Osteocyte (in vitro differentiated cells): ENCODE data around the gene BNC2. TPM values are rescaled to one million over a fixed set of nuclear protein-coding genes. Genes with fewer than 3 reads are reported as not detected.
"Not testable (repeated sequence)": the region's sequence is repeated elsewhere in the genome, so short reads cannot be mapped to it uniquely, and the experiment has no call there.

Experiments used
- DNase-seq: peaks from one replicate; pipeline ENCODE4 v3.0.0; 2021; ENCODE audit warnings: mixed read lengths; ENCODE audit not compliant: unreplicated experiment; ENCODE audit errors: extremely low spot score
- H3K27ac Mint-ChIP-seq: one replicate; pipeline ENCODE4 v1.8.0; 2021; ENCODE audit warnings: mild to moderate bottlenecking, mixed read lengths; ENCODE audit not compliant: unreplicated experiment
- H3K27me3 Mint-ChIP-seq: one replicate; pipeline ENCODE4 v1.8.0; 2021; ENCODE audit warnings: mixed read lengths; ENCODE audit not compliant: unreplicated experiment
- H3K36me3 Mint-ChIP-seq: one replicate; pipeline ENCODE4 v1.8.0; 2021; ENCODE audit warnings: mixed read lengths; ENCODE audit not compliant: unreplicated experiment
- H3K4me1 Mint-ChIP-seq: one replicate; pipeline ENCODE4 v1.8.0; 2021; ENCODE audit warnings: mixed read lengths; ENCODE audit not compliant: unreplicated experiment
- H3K4me3 Mint-ChIP-seq: one replicate; pipeline ENCODE4 v1.8.0; 2021; ENCODE audit warnings: mild to moderate bottlenecking, moderate library complexity, mixed read lengths; ENCODE audit not compliant: unreplicated experiment
- H3K9me3 Mint-ChIP-seq: one replicate; pipeline ENCODE4 v1.8.0; 2021; ENCODE audit warnings: mixed read lengths; ENCODE audit not compliant: unreplicated experiment
- total RNA-seq: library from RNA; stranded (reverse); gene quantifications from 2 replicates; pipeline ENCODE4 v1.2.1, GENCODE V29; 2021
- TF ChIP-seq, protein P1 (sequence below): fragments of 200-600 bp; sonication (generic); IDR thresholded peaks from 2 replicates; pipeline ENCODE4 v1.5.0; 2021; ENCODE audit warnings: antibody characterized with exemption, mild to moderate bottlenecking, moderate library complexity

Gene BNC2
- total RNA-seq, 1 donor from 2014 or later: 66.5 TPM

DNA sequence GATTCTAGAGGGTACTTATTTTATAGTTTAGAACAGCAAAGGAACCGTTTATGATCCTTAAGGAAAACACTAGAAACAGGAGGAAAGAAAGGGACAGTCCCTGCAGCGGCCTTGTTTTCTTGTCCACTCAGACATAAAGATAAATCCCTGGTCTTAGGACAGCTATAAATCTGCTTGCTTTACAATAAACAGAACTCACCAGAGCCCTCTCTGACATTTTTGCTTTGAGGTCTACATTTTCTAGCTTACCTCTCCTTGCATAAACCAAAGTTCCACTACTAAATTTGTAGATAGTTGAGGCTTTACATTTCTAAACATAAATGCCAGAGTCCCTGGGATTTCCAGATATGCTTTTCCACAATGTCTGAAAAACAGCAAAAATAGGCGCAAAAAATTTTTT, 422.5 kb downstream of the BNC2 start:
- Mint-ChIP-seq H3K4me1 (peaks cover 25% of the 10 kb centered on the region), H3K27me3 (no peaks in the 10 kb centered on the region)

DNA sequence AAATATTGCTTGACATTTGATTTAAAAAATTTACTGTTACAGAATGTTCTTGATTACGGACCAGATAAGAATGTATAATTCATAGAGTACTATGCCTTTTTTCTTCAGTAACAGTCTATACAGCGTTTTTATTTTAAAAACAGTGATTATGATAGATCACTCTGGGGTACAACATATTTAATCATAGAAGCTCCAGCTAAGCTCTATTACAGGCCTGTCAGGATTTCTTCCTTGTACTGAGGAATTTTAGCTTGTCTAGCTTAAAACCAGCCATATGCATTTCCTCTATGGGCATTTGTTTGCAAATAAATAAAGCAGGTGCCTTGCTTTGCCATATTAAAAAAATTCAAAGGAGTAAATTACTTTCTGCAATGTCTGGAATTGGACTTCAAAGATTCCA, 423.8 kb downstream of the BNC2 start:
- H3K27ac Mint-ChIP-seq: no peak overlapping the region
- no peaks in the 10 kb centered on the region for H3K27me3 Mint-ChIP-seq
- no peak for DNase-seq
- no peaks in the 10 kb centered on the region for H3K36me3 Mint-ChIP-seq
- TF ChIP-seq, protein P1, sequence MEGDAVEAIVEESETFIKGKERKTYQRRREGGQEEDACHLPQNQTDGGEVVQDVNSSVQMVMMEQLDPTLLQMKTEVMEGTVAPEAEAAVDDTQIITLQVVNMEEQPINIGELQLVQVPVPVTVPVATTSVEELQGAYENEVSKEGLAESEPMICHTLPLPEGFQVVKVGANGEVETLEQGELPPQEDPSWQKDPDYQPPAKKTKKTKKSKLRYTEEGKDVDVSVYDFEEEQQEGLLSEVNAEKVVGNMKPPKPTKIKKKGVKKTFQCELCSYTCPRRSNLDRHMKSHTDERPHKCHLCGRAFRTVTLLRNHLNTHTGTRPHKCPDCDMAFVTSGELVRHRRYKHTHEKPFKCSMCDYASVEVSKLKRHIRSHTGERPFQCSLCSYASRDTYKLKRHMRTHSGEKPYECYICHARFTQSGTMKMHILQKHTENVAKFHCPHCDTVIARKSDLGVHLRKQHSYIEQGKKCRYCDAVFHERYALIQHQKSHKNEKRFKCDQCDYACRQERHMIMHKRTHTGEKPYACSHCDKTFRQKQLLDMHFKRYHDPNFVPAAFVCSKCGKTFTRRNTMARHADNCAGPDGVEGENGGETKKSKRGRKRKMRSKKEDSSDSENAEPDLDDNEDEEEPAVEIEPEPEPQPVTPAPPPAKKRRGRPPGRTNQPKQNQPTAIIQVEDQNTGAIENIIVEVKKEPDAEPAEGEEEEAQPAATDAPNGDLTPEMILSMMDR: no peak
- no peaks in the 10 kb centered on the region for H3K9me3 Mint-ChIP-seq
- peaks cover 34% of the 10 kb centered on the region for H3K4me1 Mint-ChIP-seq
- no peak overlapping the region for H3K4me3 Mint-ChIP-seq

More for the DNA sequence above, 422.5 kb downstream of the BNC2 start:
- H3K36me3 Mint-ChIP-seq: no peaks in the 10 kb centered on the region
- H3K27ac Mint-ChIP-seq: no peak overlapping the region
- H3K4me3 Mint-ChIP-seq: no peak overlapping the region
- TF ChIP-seq, protein P1: no peak
- no peak for DNase-seq
- no peaks in the 10 kb centered on the region for H3K9me3 Mint-ChIP-seq

DNA sequence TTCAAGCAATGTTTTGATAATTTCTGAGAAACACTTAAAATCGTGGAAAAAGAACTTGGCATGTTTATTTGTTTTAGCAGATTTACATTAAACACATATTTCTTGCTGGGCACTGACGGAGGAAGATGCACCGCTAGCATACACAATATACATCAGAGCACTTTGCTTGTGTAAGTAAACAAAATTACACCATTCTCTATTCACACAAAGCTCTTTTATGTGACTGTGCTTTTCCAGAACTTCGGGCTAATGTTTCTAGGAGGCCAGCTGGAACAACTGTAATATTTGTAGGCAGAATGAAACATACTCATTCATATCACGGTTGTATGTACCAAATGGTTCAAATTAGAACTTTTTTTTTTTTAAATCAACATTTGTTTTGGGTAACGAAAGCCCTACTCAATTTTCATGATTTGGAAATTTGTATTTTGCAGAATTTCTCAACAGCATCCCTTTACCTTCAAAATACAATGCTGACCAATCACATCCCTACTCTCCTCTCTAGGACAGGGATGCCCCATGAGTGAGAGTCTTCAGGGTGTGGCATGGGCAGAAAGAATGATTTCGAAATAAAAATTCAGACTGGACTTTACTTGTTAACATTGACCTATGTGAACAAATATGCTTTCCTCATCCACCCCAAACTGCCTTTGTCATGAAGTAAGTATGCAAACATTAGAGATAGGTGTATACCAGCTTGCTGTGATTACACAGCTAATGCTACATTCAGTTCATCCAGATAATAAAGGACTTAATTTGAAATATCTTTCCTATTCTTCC, 425.1 kb downstream of the BNC2 start:
- DNase-seq: no peak

DNA sequence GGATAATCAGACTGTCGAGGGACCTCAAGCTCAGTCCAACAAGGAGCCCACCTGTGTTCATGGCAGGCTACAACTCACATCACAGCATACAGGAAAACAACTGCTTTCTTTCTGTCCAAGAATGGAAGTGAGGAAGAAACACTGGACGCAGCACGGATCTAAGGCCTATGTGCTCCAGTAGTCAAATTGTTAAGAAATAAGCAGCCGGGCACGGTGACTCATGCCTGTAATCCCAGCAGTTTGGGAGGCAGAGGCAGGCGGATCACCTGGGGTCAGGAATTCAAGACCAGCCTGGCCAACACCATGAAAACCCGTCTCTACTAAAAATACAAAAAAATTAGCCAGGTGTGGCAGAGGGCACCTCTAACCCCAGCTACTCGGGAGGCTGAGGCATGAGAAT, 427.8 kb downstream of the BNC2 start:
- H3K4me1 Mint-ChIP-seq: peaks cover 40% of the 10 kb centered on the region
- no peaks in the 10 kb centered on the region for H3K27me3 Mint-ChIP-seq
- DNase-seq: no peak
- peak overlapping the region; percentile 78 for H3K27ac Mint-ChIP-seq
- no peak overlapping the region for H3K4me3 Mint-ChIP-seq
- H3K36me3 Mint-ChIP-seq: peaks cover 7% of the 10 kb centered on the region
- H3K9me3 Mint-ChIP-seq: peaks cover 4% of the 10 kb centered on the region
- TF ChIP-seq, protein P1: no peak

More for the DNA sequence above, 425.1 kb downstream of the BNC2 start:
- Mint-ChIP-seq H3K27ac (peak overlapping the region; percentile 54), H3K4me3 (no peak overlapping the region), H3K27me3 (no peaks in the 10 kb centered on the region), H3K4me1 (peaks cover 34% of the 10 kb centered on the region), H3K36me3 (no peaks in the 10 kb centered on the region), H3K9me3 (no peaks in the 10 kb centered on the region)
- TF ChIP-seq, protein P1: no peak

DNA sequence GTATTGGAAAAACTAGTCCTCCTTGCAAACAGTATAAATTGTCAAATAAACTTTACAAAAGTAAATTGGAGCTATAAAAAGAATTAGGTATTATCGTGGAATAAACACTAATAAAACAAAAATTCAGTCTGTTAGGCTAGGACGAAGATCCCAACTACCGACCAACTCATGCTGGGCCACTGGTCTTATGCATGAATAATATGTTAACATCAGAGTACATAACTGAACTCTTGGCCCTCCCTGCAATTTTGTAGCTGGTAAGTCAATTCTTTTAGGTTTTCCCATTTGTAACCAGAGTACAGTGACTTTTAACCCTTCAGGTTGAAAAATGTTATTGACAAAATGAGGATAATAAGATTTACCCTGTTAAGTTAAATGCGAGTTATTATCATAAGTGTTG, 428.7 kb downstream of the BNC2 start:
- Mint-ChIP-seq H3K36me3 (peaks cover 14% of the 10 kb centered on the region), H3K27ac (no peak overlapping the region), H3K4me3 (no peak overlapping the region), H3K4me1 (peaks cover 40% of the 10 kb centered on the region), H3K27me3 (no peaks in the 10 kb centered on the region), H3K9me3 (peaks cover 4% of the 10 kb centered on the region)
- TF ChIP-seq, protein P1: no peak
- no peak for DNase-seq

DNA sequence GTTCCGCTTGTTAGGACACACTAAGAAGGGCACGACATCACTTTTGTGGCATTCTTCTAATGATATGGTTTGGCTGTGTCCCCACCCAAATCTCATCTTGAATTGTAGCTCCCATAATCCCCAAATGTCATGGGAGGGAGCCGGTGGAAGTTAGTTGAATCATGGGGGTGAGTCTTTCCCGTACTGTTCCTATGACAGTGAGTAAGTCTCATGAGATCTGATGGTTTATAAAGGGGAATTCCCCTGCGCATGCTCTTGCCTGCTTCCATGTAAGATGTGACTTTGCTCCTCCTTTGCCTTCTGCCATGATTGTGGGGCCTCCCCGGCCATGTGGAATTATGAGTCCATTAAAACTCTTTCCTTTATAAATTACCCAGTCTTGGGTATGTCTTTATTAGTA, 431.6 kb downstream of the BNC2 start:
- Mint-ChIP-seq H3K36me3 (peaks cover 30% of the 10 kb centered on the region), H3K4me1 (peaks cover 25% of the 10 kb centered on the region)
- H3K27me3 Mint-ChIP-seq, H3K4me3 Mint-ChIP-seq, H3K9me3 Mint-ChIP-seq, DNase-seq, H3K27ac Mint-ChIP-seq: not testable (repeated sequence)
